Hepatocyte (in vitro differentiated cells): ENCODE measurements around the gene CCDC157. TPM values are rescaled to one million over a fixed set of nuclear protein-coding genes. Genes with fewer than 3 reads are reported as not detected.

Experiments used
- DNase-seq: peaks from one replicate; pipeline ENCODE4 v3.0.0-alpha.2; 2016; ENCODE audit warnings: low spot score
- H2AFZ ChIP-seq: fragments of 200-600 bp; sonication (generic); 2 replicates; pipeline ENCODE4 v1.6.0; 2016; ENCODE audit warnings: antibody characterized with exemption, mild to moderate bottlenecking
- H3K27ac ChIP-seq: fragments of 200-600 bp; sonication (generic); 2 replicates; pipeline ENCODE4 v1.5.1; 2016; ENCODE audit warnings: mild to moderate bottlenecking
- H3K27me3 ChIP-seq: fragments of 200-600 bp; sonication (generic); 2 replicates; pipeline ENCODE4 v1.6.1; 2016
- H3K36me3 ChIP-seq: fragments of 200-600 bp; sonication (generic); replicated peaks from 2 replicates; pipeline ENCODE4 v1.5.1; 2016; ENCODE audit warnings: low read depth; ENCODE audit not compliant: insufficient read depth
- H3K4me1 ChIP-seq: fragments of 200-600 bp; sonication (generic); 2 replicates; pipeline ENCODE4 v1.5.1; 2016; ENCODE audit warnings: mild to moderate bottlenecking, moderate library complexity; ENCODE audit not compliant: insufficient read depth
- H3K4me2 ChIP-seq: fragments of 200-600 bp; sonication (generic); 2 replicates; pipeline ENCODE4 v1.6.0; 2016
- H3K4me3 ChIP-seq: fragments of 200-600 bp; sonication (generic); 2 replicates; pipeline ENCODE4 v1.5.1; 2016; ENCODE audit warnings: mild to moderate bottlenecking
- H3K79me2 ChIP-seq: fragments of 200-600 bp; sonication (generic); 2 replicates; pipeline ENCODE4 v1.6.0; 2017; ENCODE audit warnings: mild to moderate bottlenecking
- H3K9me2 ChIP-seq: fragments of 200-600 bp; sonication (generic); replicated peaks from 2 replicates; pipeline ENCODE4 v1.6.0; 2017; ENCODE audit warnings: mild to moderate bottlenecking; ENCODE audit not compliant: insufficient read depth
- H3K9me3 ChIP-seq: fragments of 200-600 bp; sonication (generic); 2 replicates; pipeline ENCODE4 v1.5.1; 2016; ENCODE audit warnings: low read depth, mild to moderate bottlenecking
- H4K20me1 ChIP-seq: fragments of 200-600 bp; sonication (generic); 2 replicates; pipeline ENCODE4 v1.6.0; 2016; ENCODE audit warnings: mild to moderate bottlenecking; ENCODE audit not compliant: insufficient read depth, poor library complexity, severe bottlenecking
- CTCF ChIP-seq: fragments of 200-600 bp; sonication (generic); IDR thresholded peaks from 2 replicates; pipeline ENCODE4 v1.5.1; 2016; ENCODE audit warnings: antibody characterized with exemption, mild to moderate bottlenecking; ENCODE audit not compliant: poor library complexity
- EZH2 ChIP-seq: fragments of 200-600 bp; sonication (generic); IDR thresholded peaks from 2 replicates; pipeline ENCODE4 v1.6.1; 2016; ENCODE audit warnings: antibody characterized with exemption, mild to moderate bottlenecking, borderline replicate concordance
- EZH2phosphoT487 ChIP-seq: fragments of 200-600 bp; sonication (generic); IDR thresholded peaks from one replicate; pipeline ENCODE4 v1.6.1; 2018; ENCODE audit warnings: antibody characterized with exemption, mild to moderate bottlenecking, low read depth, moderate library complexity; ENCODE audit not compliant: unreplicated experiment, severe bottlenecking
- WGBS: methylation state at CpG from one replicate; pipeline ENCODE4 v1.1.6; 2016; ENCODE audit warnings: low lambda C conversion rate; ENCODE audit errors: missing lambda C conversion rate; 5-methylcytosine and 5-hydroxymethylcytosine counted together
- polyA plus RNA-seq: library from polyadenylated mRNA; unstranded; fragments of >200 nt; fragmentation: Nextera tagmentation; extraction: Ambion mirVana; gene quantifications from 2 replicates; pipeline ENCODE4 v1.2.1, GENCODE V29; 2016
- total RNA-seq: library from RNA; depleted of rRNA; stranded (reverse); fragments of >200 nt; gene quantifications from 2 replicates; pipeline ENCODE4 v1.2.3, GENCODE V29; 2014

CCDC157 gene
- total and polyA plus RNA-seq, 2 experiments from 2014 or later: 4.1 to 5.4 TPM

- under 1% methylated on average over 35 of the region's 69 CpGs for WGBS
- peak; percentile 99 for DNase-seq
- H3K4me3 ChIP-seq: peak within 1 kb of the TSS; percentile 83
- peak within 1 kb of the TSS; percentile 46 for H2AFZ ChIP-seq
- H3K27me3 ChIP-seq: no peaks in the 10 kb centered on the region
- H3K9me2 ChIP-seq: no peaks in the 10 kb centered on the region
- H3K36me3 ChIP-seq: no peaks in the 10 kb centered on the region
- no peaks in the 10 kb centered on the region for H3K9me3 ChIP-seq
- TF ChIP-seq EZH2 (no peak), EZH2phosphoT487 (no peak), CTCF (no peak)
- peak within 1 kb of the TSS; percentile 97 for H3K4me2 ChIP-seq
- peaks cover 41% of the 10 kb centered on the region for H3K79me2 ChIP-seq
- peaks cover 4% of the 10 kb centered on the region for H4K20me1 ChIP-seq
- peak within 1 kb of the TSS; percentile 94 for H3K27ac ChIP-seq
- peaks cover 27% of the 10 kb centered on the region for H3K4me1 ChIP-seq
Observed at GRCh38 chr22:30326706-30327362, 30.0 kb upstream of the CCDC157 start, which contains the start of gene TBC1D10A. Gene TBC1D10A (minus strand): TSS chr22:30326941. CDS start chr22:30326881, 60 bp downstream.

GRCh38 chr22:30327864-30328345 is 28.9 kb upstream of the CCDC157 start:
- peaks cover 27% of the 10 kb centered on the region for H3K4me1 ChIP-seq
- H3K36me3 ChIP-seq: no peaks in the 10 kb centered on the region
- H3K27me3 ChIP-seq: no peaks in the 10 kb centered on the region
- H3K27ac ChIP-seq: peak overlapping the region; percentile 91
- H2AFZ ChIP-seq: no peak overlapping the region
- H3K4me3 ChIP-seq: no peak overlapping the region
- H4K20me1 ChIP-seq: peaks cover 4% of the 10 kb centered on the region
- peak; percentile 64 for DNase-seq
- peak overlapping the region; percentile 77 for H3K4me2 ChIP-seq
- H3K9me2 ChIP-seq: no peaks in the 10 kb centered on the region
- H3K79me2 ChIP-seq: peaks cover 30% of the 10 kb centered on the region
- 55% methylated on average over 5 of the region's 5 CpGs for WGBS
- TF ChIP-seq CTCF: peak; percentile 24
- TF ChIP-seq EZH2: no peak
- TF ChIP-seq EZH2phosphoT487: no peak
- H3K9me3 ChIP-seq: no peaks in the 10 kb centered on the region

- Histone ChIP-seq H3K9me3 (no peaks in the 10 kb centered on the region), H3K27ac (peak overlapping the region; percentile 91), H3K4me1 (peaks cover 27% of the 10 kb centered on the region), H4K20me1 (peaks cover 4% of the 10 kb centered on the region), H2AFZ (no peak overlapping the region), H3K4me3 (no peak overlapping the region), H3K4me2 (no peak overlapping the region), H3K27me3 (no peaks in the 10 kb centered on the region), H3K36me3 (no peaks in the 10 kb centered on the region), H3K9me2 (no peaks in the 10 kb centered on the region), H3K79me2 (peaks cover 24% of the 10 kb centered on the region)
- TF ChIP-seq CTCF (no peak), EZH2 (no peak), EZH2phosphoT487 (no peak)
- no peak for DNase-seq
- 66% methylated on average over 3 of the region's 3 CpGs for WGBS
Observed at GRCh38 chr22:30328466-30329049, 28.2 kb upstream of the CCDC157 start.
